Smooth muscle cell of the pulmonary artery (primary cell): Measurements from ENCODE around the gene KRTAP10-7. TPM values are rescaled to one million over a fixed set of nuclear protein-coding genes. Genes with fewer than 3 reads are reported as not detected.

ENCODE experiments used
- total RNA-seq: library from RNA; depleted of rRNA; stranded (reverse); fragments of >200 nt; gene quantifications from 2 replicates; pipeline ENCODE4 v1.2.3, GENCODE V29; 2014

KRTAP10-7 gene, protein sequence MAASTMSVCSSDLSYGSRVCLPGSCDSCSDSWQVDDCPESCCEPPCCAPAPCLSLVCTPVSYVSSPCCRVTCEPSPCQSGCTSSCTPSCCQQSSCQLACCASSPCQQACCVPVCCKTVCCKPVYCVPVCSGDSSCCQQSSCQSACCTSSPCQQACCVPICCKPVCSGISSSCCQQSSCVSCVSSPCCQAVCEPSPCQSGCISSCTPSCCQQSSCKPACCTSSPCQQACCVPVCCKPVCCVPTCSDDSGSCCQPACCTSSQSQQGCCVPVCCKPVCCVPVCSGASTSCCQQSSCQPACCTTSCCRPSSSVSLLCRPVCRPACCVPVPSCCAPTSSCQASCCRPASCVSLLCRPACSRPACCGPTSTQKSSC
- total RNA-seq: not detected in 2 replicates

DNA sequence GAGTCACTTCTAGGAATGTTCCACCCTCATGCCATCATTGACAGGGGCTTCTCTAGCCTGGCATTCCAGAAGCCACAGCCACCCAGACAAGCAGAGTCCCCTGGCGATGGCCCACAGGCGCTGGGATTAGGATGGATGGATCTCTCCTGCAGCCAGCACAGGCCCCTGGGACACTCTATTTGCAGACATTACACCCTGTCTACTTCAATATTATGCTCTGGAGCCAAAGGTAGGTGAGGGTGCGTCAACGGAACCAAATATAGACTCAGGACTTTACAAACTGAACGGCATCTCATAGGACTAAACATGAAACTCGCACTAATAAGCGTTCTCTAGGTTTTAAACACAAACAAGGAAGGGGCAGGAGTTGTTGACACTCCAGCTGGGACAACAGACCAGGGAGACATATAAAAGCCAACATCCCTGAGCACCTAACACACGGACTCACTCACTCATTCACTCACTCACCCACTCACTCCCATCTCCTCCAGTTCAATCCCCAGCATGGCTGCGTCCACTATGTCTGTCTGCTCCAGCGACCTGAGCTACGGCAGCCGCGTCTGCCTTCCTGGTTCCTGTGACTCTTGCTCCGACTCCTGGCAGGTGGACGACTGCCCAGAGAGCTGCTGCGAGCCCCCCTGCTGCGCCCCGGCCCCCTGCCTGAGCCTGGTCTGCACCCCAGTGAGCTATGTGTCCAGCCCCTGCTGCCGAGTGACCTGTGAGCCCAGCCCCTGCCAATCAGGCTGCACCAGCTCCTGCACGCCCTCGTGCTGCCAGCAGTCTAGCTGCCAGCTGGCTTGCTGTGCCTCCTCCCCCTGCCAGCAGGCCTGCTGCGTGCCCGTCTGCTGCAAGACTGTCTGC lies at the start of gene KRTAP10-7:
Gene KRTAP10-7 (plus strand): TSS at position 480 of the 861 bp plus-strand sequence. CDS start 25 bp downstream, at position 505.

DNA sequence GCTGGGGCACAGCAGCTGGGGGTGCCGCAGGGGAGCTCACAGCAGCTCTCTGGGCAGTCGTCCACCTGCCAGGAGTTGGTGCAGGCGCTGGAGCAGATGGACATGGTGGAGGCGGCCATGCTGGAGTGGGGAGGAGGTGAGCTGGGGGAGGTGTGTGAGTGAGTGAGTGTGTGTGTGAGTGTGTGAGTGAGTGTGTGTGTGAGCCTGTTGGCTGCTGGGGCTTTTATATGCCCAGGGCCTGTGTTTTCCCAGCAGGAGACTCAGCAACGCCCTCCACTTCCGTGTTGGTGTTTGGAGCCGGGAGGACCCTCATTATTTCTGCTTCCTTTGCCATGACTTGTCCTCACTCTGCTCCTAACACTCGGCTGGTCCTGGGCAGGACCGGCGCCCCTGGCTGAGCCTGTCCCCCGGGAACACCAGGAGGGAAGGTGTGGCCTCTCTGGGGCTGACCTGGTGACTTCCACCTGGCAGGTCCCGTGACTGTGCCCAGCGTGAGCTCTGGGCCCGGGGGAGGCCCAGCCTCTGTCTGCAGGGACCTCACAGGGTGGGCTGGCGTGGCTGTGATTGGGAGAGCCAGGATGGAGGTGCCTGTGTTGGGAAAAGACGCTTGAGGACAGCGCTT lies 48.9 kb upstream of the KRTAP10-7 start, which contains the start of gene KRTAP10-2:
Gene KRTAP10-2 (minus strand): TSS at position 166 of the 622 bp plus-strand sequence. CDS start 47 bp downstream, at position 119.

DNA sequence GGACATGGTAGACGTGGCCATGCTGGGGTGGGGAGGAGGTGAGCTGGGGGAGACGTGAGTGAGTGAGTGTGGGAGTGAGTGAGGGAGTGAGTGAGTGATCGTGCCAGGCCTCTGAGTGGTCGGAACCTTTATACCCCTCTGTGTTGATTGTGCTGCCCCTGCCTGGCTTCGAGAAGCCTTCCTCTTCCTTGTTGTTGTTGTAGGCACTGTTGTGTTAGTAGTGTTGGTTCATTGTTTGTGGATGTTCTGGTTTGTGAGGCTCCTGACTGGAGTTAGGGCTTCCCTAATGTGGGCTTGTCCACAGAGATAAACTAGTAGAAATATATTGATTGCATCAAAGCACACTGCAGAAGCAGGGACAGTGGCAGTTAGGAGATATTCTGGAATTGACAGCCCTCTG lies 41.7 kb upstream of the KRTAP10-7 start, which contains the start of gene KRTAP10-3:
Gene KRTAP10-3 (minus strand): TSS at position 101 of the 400 bp plus-strand sequence. CDS start 80 bp downstream, at position 21.

DNA sequence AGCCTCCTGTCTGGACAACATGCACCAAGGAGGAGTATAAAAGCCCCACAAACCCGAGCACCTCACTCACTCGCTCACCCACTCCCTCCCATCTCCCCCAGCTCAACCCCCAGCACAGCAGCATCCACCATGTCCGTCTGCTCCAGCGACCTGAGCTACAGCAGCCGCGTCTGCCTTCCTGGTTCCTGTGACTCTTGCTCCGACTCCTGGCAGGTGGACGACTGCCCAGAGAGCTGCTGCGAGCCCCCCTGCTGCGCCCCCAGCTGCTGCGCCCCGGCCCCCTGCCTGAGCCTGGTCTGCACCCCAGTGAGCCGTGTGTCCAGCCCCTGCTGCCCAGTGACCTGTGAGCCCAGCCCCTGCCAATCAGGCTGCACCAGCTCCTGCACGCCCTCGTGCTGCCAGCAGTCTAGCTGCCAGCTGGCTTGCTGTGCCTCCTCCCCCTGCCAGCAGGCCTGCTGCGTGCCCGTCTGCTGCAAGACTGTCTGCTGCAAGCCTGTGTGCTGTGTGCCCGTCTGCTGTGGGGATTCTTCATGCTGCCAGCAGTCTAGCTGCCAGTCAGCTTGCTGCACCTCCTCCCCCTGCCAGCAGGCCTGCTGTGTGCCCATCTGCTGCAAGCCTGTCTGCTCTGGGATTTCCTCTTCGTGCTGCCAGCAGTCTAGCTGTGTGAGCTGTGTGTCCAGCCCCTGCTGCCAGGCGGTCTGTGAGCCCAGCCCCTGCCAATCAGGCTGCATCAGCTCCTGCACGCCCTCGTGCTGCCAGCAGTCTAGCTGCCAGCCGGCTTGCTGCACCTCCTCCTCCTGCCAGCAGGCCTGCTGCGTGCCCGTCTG lies 26.6 kb upstream of the KRTAP10-7 start, which contains the start of gene KRTAP10-4:
Gene KRTAP10-4 (plus strand): TSS at position 100 of the 827 bp plus-strand sequence. CDS start 30 bp downstream, at position 130.

DNA sequence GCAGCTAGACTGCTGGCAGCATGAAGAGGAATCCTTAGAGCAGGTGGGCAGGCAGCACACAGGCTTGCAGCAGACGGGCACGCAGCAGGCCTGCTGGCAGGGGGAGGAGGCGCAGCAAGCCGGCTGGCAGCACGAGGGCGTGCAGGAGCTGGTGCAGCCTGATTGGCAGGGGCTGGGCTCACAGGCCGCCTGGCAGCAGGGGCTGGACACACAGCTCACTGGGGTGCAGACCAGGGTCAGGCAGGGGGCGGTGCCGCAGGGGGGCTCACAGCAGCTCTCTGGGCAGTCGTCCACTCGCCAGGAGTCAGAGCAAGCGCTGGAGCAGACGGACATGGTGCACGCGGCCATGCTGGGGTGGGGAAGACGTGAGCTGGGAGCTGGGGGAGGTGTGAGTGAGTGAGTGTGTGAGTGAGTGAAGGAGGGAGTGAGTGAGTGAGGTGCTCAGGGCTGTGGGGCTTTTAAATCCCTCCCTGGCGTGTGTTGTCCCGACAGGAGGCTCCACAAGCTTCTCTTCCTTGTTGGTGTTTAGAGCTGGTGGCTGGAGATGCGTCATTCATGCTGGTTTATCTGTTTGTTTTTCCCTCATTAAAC lies 20.1 kb upstream of the KRTAP10-7 start, which contains the start of gene KRTAP10-5:
Gene KRTAP10-5 (minus strand): TSS at position 374 of the 591 bp plus-strand sequence. CDS start 26 bp downstream, at position 348.

DNA sequence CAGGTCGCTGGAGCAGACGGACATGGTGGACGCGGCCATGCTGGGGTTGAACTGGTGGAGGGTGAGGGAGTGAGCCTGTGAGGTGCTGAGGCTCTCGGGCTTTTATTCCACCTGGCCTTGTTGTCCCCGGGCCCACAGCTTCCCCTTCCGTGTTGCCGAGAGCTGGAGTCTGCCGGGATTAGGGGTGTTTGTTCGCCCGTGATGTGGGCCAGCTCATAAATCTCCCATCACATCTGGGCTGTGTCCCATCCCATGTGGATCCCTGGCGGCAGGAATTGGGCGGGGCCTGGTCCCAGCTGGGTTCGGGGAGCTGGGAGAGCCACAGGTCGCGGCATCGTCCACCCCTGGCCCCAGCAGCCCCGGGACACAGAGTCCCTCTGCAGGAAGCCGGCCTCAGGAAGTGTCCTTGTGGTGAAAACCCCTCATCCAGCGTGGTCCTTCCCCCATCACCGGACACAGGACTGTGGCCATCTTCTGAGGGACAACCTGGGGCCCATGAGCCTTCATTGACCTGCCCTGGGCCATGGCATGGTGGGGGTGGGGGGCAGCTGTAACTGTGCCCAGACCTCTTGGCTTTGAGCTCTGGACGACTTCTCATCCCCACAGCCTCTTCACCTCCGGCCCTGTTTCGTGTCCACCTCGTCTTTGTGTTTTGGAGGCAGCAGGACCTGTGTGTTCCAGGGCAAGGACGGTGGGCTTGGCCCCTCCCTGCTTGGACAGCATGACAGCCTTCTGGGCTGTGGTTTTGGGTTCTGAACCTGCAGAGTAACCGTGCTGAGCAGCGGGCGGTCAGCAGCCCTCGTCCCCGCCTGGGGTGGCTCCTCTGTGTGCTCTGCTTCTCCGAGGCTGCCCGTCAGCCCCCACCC lies 7.7 kb upstream of the KRTAP10-7 start, which contains the start of gene KRTAP10-6:
Gene KRTAP10-6 (minus strand): TSS at position 60 of the 866 bp plus-strand sequence. CDS start 21 bp downstream, at position 39.

DNA sequence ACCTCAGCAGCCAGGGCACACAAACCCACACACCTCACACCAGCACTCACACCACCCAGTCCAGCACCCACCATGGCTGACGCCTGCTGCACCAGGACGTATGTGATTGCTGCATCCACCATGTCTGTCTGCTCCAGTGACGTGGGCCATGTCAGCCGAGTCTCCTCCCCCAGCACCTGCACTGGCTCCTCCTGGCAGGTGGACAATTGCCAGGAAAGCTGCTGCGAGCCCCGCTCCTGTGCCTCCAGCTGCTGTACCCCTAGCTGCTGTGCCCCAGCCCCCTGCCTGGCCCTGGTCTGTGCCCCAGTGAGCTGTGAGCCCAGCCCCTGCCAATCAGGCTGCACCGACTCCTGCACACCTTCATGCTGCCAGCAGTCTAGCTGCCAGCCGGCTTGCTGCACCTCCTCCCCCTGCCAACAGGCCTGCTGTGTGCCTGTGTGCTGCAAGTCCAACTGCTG lies 11.7 kb downstream of the KRTAP10-7 start, which contains the start of gene KRTAP10-8:
Gene KRTAP10-8 (plus strand): TSS at position 51 of the 458 bp plus-strand sequence. CDS start 22 bp downstream, at position 73.

DNA sequence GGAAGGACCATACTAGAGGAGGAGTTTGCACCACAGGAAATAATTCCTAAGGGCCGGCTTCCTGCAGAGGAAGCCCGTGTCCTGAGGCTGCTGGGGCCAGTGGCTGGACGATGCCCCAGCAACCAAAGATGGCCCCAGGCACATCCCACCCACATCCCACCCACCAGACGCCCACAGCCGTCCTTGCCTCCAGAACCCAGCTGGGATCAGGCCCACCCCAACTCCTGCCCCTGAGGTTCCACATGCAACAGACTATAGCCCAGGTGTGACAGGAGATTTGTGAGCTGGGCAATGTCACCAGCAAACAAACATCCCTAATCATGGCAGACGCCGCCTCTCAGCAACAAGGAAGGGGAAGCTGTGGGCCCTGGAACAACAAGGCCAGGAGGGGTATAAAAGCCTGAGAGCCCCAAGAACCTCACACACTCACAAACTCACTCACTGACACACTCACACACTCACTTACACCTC lies 26.3 kb downstream of the KRTAP10-7 start, which contains the start of gene KRTAP10-9:
Gene KRTAP10-9 (plus strand): TSS at position 421 of the 471 bp plus-strand sequence. CDS start 79 bp downstream, outside the sequence.

DNA sequence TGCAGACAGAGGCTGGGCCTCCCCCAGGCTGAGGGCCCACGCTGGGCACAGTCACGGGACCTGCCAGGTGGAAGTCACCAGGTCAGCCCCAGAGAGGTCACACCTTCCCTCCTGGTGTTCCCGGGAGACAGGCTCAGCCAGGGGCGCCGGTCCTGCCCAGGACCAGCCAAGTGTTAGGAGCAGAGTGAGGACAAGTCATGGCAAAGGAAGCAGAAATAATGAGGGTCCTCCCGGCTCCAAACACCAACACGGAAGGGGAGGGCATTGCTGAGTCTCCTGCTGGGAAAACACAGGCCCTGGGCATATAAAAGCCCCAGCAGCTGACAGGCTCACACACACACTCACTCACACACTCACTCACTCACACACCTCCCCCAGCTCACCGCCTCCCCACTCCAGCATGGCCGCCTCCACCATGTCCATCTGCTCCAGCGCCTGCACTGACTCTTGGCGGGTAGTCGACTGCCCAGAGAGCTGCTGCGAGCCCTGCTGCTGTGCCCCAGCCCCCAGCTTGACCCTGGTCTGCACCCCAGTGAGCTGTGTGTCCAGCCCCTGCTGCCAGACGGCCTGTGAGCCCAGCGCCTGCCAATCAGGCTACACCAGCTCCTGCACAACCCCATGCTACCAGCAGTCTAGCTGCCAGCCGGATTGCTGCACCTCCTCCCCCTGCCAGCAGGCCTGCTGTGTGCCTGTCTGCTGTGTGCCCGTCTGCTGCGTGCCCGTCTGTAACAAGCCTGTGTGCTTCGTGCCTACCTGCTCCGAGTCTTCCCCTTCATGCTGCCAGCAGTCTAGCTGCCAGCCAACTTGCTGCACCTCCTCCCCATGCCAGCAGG lies 36.8 kb downstream of the KRTAP10-7 start, which contains the start of gene KRTAP10-10:
Gene KRTAP10-10 (plus strand): TSS at position 339 of the 833 bp plus-strand sequence. CDS start 62 bp downstream, at position 401.

DNA sequence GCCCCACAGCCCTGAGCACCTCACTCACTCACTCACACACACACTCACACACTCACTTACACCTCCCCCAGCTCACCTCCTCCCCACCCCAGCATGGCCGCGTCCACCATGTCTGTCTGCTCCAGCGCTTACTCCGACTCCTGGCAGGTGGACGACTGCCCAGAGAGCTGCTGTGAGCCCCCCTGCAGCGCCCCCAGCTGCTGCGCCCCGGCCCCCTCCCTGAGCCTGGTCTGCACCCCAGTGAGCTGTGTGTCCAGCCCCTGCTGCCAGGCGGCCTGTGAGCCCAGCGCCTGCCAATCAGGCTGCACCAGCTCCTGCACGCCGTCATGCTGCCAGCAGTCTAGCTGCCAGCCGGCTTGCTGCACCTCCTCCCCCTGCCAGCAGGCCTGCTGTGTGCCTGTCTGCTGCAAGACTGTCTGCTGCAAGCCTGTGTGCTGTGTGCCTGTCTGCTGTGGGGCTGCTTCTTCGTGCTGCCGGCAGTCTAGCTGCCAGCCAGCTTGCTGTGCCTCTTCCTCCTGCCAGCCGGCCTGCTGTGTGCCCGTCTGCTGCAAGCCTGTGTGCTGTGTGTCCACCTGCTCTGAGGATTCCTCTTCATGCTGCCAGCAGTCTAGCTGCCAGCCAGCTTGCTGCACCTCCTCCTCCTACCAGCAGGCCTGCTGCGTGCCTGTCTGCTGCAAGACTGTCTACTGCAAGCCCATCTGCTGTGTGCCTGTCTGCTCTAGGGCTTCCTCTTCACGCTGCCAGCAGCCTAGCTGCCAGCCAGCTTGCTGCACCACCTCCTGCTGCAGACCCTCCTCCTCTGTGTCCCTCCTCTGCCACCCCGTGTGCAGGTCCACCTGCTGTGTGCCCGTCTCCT lies 46.2 kb downstream of the KRTAP10-7 start, which contains the start of gene KRTAP10-11:
Gene KRTAP10-11 (plus strand): TSS at position 49 of the 856 bp plus-strand sequence. CDS start 45 bp downstream, at position 94.

Other genes with a start within 250 kb of the KRTAP10-7 start
- under 0.01 TPM in 1 of 2 replicates, not detected in the other for gene TRPM2, start 247.0 kb upstream of the KRTAP10-7 start, total RNA-seq
- gene LRRC3, start 145.1 kb upstream of the KRTAP10-7 start, total RNA-seq: 0.26 and 0.65 TPM in 2 replicates
- not detected in 2 replicates for gene KRTAP10-1, start 60.4 kb upstream of the KRTAP10-7 start, total RNA-seq
- not detected in 2 replicates for gene KRTAP10-2, start 49.1 kb upstream of the KRTAP10-7 start, total RNA-seq
- not detected in 2 replicates for gene KRTAP10-3, start 41.8 kb upstream of the KRTAP10-7 start, total RNA-seq
- not detected in 2 replicates for gene KRTAP10-4, start 26.9 kb upstream of the KRTAP10-7 start, total RNA-seq
- gene KRTAP10-5, start 20.0 kb upstream of the KRTAP10-7 start, total RNA-seq: not detected in 2 replicates
- not detected in 2 replicates for gene KRTAP10-6, start 8.1 kb upstream of the KRTAP10-7 start, total RNA-seq
- gene KRTAP10-8, start 11.5 kb downstream of the KRTAP10-7 start, total RNA-seq: not detected in 2 replicates
- not detected in 2 replicates for gene KRTAP10-9, start 26.5 kb downstream of the KRTAP10-7 start, total RNA-seq
- not detected in 2 replicates for gene KRTAP10-10, start 36.8 kb downstream of the KRTAP10-7 start, total RNA-seq
- not detected in 2 replicates for gene KRTAP10-11, start 45.8 kb downstream of the KRTAP10-7 start, total RNA-seq
- gene KRTAP12-4, start 54.1 kb downstream of the KRTAP10-7 start, total RNA-seq: not detected in 2 replicates
- gene KRTAP12-3, start 57.3 kb downstream of the KRTAP10-7 start, total RNA-seq: not detected in 2 replicates
- not detected in 2 replicates for gene KRTAP12-2, start 66.3 kb downstream of the KRTAP10-7 start, total RNA-seq
- not detected in 2 replicates for gene KRTAP12-1, start 81.6 kb downstream of the KRTAP10-7 start, total RNA-seq
- gene KRTAP10-12, start 96.6 kb downstream of the KRTAP10-7 start, total RNA-seq: not detected in 2 replicates
- not detected in 2 replicates for gene TSPEAR, start 111.0 kb downstream of the KRTAP10-7 start, total RNA-seq
- 88.7 and 102 TPM in 2 replicates for gene UBE2G2, start 201.2 kb downstream of the KRTAP10-7 start, total RNA-seq
- 66.2 and 77.2 TPM in 2 replicates for gene SUMO3, start 217.5 kb downstream of the KRTAP10-7 start, total RNA-seq